NCI-H146 treated with DMSO at 0.1 percent for 48 hours (cell line): Measurements from ENCODE around the gene SLC17A8.
"Not testable (repeated sequence)": the region's sequence is repeated elsewhere in the genome, so short reads cannot be mapped to it uniquely, and the experiment has no call there.

ENCODE experiments used
- DNase-seq: peaks from one replicate; lab custom pipeline; 2025; ENCODE audit not compliant: unreplicated experiment; lab: John Stamatoyannopoulos, UW

SLC17A8 gene

DNA sequence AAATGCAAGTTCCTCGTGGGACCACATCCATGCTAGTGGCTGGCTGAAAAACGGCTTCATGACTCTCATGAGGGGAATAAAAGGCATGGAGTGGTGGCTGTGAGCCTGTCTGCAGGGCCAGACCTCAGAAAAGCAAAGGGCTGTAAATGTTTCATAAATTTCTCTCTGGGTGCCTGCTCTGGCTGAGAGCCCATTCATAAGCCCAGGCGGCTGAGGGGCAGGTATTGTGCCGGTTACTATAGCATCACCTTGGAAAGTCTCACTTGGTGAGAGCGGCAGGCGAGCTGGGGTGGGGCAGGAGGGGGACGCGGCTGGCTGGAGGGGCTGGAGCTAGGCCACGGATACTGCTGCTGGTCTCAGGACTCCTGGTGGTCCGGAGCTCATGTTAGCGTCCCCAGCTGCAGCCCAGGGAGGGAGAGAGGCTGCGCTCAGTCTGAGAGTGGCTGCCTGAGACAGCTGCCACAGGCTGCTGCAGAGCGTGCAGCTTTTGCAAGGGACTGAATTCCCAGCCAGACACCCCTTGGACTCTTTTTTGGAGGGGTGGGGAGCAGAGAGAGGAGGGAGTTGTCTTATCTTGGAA is at the start of gene SLC17A8:
TSS of gene SLC17A8 (plus strand) at position 431 of the 580 bp plus-strand sequence. CDS start 318 bp downstream, outside the sequence.
- DNase-seq = no peak

DNA sequence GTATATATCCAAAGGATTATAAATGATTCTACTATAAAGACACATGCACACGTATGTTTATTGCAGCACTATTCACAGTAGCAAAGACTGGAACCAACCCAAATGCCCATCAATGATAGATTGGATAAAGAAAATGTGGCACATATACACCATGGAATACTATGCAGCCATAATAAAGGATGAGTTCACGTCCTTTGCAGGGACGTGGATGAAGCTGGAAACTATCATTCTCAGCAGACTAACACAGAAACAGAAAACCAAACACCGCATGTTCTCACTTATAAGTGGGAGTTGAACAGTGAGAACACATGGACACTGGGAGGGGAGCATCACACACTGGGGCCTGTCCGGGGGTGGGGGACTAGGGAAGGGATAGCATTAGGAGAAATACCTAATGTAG is 48.7 kb upstream of the SLC17A8 start:
- not testable (repeated sequence) for DNase-seq

DNA sequence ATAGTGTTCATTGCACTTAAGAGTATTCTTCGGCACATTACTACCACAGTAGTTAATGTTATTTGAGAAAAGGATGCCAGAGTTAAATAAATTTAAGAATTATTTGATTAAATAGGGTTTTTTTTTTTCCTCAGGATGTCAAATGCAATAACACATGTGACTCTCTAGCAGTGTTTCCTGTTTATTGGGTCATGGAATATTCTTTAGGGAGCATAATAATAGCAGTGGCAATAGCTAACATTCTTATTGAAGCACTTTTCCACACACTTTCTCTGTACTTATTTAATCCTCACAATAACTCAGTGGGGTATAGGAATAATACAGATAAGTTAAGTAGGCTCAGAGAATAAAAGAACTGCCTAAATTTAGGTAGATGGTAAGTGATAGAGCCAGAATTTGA is 45.6 kb upstream of the SLC17A8 start:
- no peak for DNase-seq

DNA sequence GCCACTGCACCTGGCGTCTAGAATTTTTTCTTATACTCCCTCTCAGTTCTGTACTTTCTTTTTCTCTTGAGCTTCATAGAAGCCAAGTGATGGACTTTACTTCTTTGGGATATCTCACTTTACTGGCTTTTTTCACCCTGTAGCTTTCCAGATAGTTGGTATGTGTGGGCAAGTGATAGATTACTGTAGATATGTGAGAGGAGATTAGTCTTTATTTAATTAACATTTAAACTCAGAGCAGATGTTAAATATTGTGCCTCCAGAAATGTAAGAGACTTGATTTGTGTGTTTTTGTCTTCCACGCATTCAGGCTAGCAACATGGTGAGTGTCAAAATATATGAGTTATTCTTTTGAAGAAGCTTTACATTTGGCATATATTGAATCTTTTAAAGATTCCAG is 39.5 kb upstream of the SLC17A8 start:
- DNase-seq = no peak

DNA sequence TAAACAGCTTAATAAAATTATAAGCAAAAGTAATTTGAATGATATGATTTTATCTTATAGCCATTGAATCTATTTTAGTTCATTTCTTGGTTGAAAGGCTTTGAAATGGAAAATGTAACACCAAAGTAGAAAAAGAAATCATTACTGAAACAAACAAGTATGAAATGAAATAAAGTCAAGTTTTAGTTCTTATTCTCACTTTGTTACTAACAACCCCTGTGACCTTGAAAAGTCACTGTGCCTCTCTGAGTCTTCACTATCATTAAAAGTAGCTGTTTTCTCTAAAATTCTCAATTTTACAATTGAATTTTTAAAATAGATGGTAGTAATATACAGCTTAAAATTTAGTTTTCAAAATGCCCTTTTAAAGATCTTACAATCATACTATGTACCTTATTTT is 32.4 kb upstream of the SLC17A8 start:
- DNase-seq = no peak

DNA sequence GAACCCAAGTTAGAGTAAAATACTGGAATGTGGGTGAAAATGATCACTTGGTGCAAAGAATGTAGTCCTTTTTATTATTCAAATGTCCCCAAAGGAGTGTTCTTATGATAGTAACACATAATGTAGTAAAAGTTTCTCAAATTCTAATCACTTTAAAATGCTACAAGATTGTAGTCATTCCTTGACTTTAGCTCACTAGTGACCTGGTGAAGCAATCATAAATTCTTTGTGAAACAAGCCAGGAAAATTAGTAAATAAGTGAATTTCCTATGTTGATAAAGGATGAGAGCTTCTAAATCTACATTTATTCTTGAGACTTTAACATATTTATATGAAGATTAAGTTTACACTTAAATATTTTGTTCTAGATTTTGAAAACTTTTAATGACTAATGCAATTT is 30.7 kb upstream of the SLC17A8 start:
- DNase-seq = no peak

DNA sequence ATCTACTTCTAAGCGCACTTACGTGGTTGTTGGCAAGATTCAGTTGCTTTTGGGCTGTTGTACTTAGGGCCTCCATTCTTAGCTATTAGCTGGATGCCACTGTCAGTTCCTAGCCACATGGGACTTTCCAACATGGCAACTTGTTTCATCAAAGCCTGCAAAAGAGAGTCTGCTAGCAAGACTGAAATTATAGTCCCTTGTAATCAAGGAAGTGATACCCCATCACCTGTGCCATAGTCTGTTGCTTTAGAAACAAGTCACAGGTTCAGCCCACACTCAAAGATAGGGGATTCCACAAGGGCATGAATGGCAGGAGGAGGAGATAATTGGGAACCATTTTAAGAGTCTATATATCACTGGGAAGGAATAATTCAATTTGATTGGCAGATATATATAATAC is 27.1 kb upstream of the SLC17A8 start:
- DNase-seq = no peak

DNA sequence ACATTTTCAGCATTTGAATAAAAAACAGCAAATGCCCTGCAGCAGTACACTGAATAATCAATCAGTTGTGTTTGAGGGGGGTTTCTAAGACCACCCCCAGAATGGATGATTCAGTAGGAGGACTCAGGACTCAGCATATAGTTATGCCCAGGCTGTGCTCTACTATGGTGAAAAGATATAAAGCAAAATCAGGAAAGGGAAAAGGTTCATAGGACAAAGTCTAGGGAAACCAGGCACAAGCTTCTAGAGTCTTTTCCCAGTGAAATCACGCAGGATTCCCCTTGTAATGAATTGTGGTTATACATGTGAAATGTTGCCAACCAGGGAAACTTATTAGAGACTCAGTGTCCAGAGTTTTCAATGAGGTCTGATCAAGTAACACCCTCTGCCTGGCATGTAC is 25.0 kb upstream of the SLC17A8 start:
- DNase-seq = no peak

DNA sequence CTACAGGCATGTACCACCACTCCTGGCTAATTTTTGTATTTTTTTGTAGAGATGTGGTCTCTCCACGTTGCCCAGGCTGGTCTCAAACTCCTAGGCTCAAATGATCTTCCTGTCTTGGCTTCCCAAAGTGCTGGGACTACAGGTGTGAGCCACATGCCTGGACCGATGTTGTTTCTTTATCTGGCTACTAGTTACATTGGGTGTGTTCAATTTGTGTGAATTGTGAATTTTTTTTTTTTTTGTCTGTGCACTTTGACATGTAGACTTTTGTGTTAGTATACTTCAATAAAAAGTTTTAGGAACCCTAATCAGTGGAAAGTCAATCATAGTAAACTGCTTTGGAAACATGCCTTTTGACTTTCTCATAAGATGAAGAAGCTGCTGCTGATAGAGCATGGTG is 24.0 kb upstream of the SLC17A8 start:
- DNase-seq = no peak

DNA sequence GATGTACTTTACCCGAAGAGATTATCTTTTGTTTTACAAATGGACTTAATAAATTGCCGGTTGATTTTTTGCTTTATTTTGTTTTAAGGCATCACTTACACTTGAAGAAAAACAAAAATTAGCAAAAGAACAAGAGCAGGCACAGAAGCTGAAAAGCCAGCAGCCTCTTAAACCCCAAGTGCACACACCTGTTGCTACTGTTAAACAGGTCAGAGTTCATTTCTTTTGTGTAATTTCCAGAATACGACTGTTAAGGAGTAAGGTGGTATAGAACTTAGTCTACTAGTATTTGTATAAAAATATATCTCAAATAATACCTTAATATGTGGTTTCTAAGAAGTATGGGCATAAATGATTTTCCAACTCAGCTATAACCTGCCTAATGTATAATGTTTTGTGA is 19.6 kb upstream of the SLC17A8 start:
- no peak for DNase-seq

DNA sequence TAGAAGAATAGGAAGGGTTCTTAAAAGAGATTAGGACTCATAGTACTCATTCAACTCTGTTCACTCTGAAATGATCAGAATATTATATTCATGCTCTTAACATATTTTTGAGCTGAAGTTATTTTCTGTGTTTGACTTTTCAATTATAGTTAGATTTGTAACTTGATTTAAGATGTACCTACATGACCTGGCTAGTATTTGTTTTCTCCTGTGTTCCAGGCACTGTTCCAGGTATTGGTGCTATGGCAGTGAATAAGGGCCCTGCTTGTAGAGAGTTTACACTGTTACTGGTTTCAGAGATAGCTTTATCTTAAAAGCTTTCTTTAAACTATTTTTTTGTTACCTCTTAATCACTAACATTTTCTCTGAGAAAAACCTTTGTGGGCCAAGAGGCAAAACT is 19.1 kb upstream of the SLC17A8 start:
- no peak for DNase-seq

DNA sequence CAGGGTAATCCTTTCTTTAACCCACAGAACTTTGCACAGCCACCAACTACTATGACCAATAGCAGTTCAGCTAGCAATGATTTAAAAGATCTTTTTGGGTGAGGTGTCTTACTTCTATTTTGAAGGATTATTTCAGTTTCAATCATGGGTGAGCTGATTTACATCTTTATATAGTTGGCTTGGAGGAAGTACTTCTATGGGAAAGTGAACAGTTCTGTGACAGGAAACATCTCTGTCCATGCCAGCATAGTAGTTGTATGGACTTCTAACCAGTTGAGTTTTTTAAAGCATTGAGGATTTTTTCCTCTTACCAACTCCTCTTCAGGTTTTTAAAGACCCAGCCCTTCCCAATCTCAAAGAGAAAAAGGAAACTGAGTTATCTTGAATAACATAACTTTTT is 17.8 kb upstream of the SLC17A8 start:
- DNase-seq = no peak

DNA sequence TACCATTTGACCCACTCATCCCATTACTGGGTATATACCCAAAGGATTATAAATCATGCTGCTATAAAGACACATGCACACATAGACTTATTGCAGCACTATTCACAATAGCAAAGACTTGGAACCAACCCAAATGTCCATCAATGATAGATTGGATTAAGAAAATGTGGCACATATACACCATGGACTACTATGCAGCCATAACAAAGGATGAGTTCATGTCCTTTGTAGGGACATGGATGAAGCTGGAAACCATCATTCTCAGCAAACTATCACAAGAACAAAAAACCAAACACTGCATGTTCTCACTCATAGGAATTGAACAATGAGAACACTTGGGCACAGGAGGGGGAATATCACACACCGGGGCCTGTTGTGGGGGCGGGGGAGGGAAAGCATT is 14.0 kb upstream of the SLC17A8 start:
- DNase-seq = not testable (repeated sequence)

DNA sequence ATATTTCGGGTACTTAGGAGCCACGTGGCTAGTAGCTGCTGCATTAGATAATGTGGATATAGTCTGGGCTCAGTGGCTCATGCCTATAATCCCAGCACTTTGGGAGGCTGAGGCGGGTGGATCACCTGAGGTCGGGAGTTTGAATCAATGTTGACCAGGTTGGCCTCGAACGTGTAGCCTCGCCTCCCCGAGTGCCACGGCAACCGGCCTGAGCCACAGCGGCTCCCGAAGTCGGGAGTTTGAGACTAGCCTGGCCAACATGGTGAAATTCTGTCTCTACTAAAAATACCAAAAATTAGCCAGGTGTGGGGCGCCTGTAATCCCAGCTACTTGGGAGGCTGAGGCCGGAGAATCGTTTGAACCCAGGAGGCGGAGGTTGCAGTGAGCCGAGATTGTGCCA is 12.5 kb upstream of the SLC17A8 start:
- not testable (repeated sequence) for DNase-seq

DNA sequence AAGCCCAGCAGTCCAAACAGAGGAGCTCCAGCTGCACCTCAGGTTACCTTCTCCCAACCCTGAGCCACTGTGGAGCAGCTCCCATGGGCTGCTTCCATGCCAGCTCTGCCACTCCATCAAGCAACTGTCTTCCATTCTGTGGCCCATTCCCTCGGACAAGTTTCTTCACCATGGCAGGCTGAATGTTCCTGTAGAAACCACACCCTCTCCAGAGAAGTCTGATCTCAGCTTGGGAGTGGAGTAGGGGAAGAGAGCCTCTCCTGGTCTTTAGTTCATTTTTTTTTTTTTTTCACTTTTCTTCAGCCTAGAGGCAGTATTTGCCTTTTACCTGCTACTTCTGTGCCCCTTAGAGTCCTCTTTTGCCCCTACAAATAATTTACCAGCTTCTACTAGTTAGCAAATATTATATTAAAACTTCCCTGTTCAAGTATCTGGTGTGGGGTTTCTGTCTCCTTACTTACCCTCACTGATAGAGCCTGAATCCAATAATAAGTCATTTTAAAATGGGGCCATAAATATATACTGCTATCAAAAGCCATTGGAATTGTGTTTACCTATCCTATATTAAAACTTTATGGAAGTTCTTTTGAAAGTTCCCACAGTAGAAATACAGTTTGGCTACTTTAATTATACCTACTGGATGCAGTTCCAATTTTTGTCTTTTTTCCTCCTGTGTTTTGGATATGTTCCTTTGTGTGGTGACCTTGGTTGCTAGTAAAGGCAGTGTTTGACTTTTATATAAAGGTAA is 11.7 kb upstream of the SLC17A8 start:
- no peak for DNase-seq

DNA sequence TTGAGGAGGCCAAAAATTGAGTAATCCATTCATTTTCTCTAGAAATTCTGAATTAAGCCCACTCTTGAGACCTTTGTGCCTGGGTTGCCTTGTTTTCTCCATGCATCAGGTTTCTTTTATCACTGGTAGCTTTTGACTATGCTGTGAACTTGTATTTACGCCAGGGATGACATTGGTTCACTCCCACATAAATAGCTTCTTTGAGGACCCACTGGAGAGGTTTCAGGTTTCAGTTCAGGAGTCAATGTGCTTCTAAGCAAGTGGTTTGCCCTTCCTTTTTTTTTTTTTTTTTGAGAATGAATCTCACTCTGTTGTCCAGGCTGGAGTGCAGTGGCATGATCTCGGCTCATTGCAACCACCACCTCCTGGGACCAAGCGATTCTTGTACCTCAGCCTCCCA is 10.2 kb upstream of the SLC17A8 start:
- DNase-seq = no peak

DNA sequence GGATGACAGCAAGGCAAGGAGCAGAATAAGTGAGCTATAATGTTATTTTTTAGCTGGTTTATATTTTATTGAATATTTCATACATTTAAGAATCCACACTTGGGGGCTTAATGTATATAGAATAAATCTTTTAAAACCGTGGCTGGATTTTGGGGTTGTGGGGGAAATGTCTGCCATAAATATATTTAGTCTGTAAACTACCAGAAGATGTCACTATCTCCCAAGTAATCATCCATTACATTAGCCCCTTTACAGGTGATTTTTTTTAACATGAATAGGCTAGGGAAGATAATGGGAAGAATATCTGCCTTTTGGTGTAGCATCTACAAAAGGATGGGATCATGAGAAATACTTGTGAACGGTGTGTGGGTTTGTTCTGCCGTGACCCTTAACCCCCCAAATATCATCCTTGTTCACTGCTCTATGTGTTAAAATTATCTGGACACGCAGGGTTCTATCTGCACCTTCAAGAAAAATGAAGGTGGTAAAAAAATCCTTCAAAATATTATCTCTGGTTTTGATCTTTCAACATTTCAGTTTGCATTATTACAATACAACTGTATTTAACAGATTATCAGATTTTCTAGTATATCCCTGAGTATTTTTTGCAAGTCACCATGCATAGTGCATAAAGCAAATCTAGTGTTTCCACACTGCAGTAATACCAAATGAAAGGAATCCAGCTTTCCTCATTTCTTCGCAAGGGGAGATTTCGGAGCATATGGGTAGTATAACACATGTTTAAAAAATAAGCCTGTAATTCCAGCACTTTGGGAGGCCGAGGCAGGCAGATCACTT is 8.0 kb upstream of the SLC17A8 start:
- DNase-seq = peak; percentile 46

DNA sequence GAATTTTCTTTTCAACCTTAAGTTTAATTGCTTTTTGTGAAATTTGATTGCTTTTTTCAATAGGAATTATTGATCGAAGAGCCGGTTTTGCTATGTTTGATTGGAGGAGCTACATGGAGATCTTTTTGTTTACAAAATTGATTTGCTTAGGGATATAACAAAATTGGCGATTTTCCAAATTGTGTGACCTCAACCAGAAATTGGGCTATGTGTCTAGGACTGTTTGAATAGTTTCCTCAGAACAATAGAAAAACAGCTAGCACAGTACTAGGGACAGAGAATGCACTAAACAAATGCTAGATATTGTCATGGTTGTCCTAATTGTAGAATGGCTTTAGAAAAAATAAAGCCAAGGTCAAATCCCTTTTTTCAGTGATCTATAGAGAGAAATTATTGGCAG is 2.4 kb downstream of the SLC17A8 start:
- DNase-seq = peak; percentile 21

DNA sequence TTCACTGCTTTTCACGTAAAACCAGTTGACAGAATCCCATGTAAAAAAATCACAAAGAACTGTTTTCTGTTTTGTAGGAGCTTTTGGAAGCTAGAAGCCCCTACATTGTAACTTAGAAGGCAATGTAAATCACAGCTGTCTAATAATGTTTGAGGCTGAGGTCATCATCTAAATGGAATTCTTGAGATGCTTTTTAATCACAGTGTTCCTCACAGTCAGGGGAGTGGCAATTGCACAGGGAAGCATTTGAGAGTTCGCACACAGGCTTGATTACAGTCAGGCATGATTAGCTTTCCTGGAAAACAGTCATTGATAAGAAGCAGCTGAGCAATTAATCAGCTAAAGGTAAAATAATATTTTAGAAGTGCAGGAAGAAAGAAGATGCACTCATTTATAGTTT is 2.9 kb downstream of the SLC17A8 start:
- DNase-seq = no peak

DNA sequence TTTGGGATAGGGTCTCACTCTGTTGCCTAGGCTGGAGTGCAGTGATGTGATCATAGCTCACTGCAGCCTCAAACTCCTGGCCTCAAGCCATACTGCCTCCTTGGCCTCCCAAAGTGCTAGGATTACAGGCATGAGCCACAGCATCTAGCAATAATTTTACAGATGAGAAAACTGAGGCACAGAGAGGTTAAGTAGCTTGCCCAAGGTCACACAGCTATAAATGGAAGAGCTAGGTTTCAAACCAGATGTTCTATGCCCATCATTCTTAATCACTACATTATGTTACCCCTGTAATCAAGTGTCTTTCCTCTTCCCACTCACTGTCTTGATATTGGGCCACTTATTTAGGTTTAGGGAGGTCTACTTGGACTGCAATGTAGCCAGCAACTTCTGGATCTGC is 3.6 kb downstream of the SLC17A8 start:
- no peak for DNase-seq

DNA sequence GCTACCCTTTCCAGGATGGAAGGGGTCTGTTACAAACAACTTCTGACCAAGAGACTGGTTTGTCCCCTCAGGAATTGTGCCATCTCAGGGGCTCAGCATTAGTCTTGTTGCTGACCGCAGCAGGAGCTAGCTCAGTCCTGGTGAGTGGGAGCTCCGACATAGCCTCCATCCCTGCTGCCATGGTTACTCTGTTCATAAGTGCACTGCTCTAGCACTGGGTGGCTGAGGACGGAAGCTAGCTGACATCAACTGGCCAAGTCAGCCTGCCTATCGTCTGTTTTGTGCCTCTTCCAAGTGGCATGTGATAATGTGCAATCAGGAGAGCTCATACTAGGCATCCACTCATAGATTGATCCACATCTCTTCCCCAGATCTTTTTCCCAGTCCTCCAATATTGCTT is 7.5 kb downstream of the SLC17A8 start:
- no peak for DNase-seq

DNA sequence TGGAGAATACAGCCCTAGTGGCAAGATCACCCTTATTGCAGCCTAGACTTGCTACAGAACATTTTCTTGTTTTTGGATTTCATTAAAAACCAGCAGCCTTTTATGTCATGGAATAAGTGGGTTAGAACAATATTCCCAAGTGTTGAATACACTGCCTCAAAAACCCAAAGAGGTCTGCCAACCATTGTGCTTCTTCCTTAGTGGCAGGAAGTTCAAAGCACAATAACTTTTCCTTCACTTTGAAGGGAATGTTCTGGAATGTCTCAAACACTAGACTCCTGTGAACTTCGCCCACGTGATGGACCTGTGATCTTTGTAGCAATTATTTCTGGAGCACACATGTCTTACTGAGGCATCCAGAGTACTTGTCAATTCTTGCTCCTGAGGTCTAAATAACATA is 8.5 kb downstream of the SLC17A8 start:
- DNase-seq = no peak
